BE2C (cell line): ENCODE results near the gene AGPAT3.

Experiments
- DNase-seq: peaks from one replicate; pipeline ENCODE4 v3.0.0-alpha.2; 2020
- H3K27me3 ChIP-seq: fragments of 250-450 bp; sonication (Bioruptor Pico); 2 replicates; pipeline ENCODE4 v1.5.1; 2020; ENCODE audit warnings: mild to moderate bottlenecking
- H3K36me3 ChIP-seq: fragments of 250-450 bp; sonication (Bioruptor Pico); 2 replicates; pipeline ENCODE4 v1.5.1; 2020; ENCODE audit warnings: mild to moderate bottlenecking
- H3K4me1 ChIP-seq: fragments of 250-450 bp; sonication (Bioruptor Pico); 2 replicates; pipeline ENCODE4 v1.5.1; 2020
- H3K4me3 ChIP-seq: 2 replicates; pipeline ENCODE4 v1.5.1; 2011; ENCODE audit warnings: low read depth, low read length
- H3K9me3 ChIP-seq: fragments of 250-450 bp; sonication (Bioruptor Pico); 2 replicates; pipeline ENCODE4 v1.5.1; 2020
- CTCF ChIP-seq: IDR thresholded peaks from 2 replicates; pipeline ENCODE4 v1.5.1; 2012; ENCODE audit warnings: mild to moderate bottlenecking, low read depth, low read length

Gene AGPAT3

GRCh38 chr21:43925609-43926008, 60.6 kb downstream of the AGPAT3 start:
- Histone ChIP-seq H3K4me3 (no peak overlapping the region), H3K9me3 (no peaks in the 10 kb centered on the region), H3K36me3 (no peaks in the 10 kb centered on the region), H3K4me1 (peaks cover 8% of the 10 kb centered on the region), H3K27me3 (no peaks in the 10 kb centered on the region)
- TF ChIP-seq CTCF, result no peak
- DNase-seq, result no peak

- no peak overlapping the region for H3K4me3 ChIP-seq
- H3K9me3 ChIP-seq, result no peaks in the 10 kb centered on the region
- DNase-seq, result no peak
- H3K36me3 ChIP-seq, result no peaks in the 10 kb centered on the region
- TF ChIP-seq CTCF, result no peak
- H3K4me1 ChIP-seq, result peaks cover 8% of the 10 kb centered on the region
- no peaks in the 10 kb centered on the region for H3K27me3 ChIP-seq
Observed at GRCh38 chr21:43926196-43926595, 61.2 kb downstream of the AGPAT3 start.

- DNase-seq, result no peak
- Histone ChIP-seq H3K36me3 (no peaks in the 10 kb centered on the region), H3K9me3 (no peaks in the 10 kb centered on the region), H3K4me3 (no peak overlapping the region), H3K4me1 (peaks cover 2% of the 10 kb centered on the region; the same call in 1 of the 2 replicates), H3K27me3 (no peaks in the 10 kb centered on the region)
- no peak for TF ChIP-seq CTCF
Observed at GRCh38 chr21:43927591-43928221, 62.7 kb downstream of the AGPAT3 start.

GRCh38 chr21:43928222-43929125, 63.5 kb downstream of the AGPAT3 start:
- no peak for DNase-seq
- Histone ChIP-seq H3K27me3 (no peaks in the 10 kb centered on the region), H3K4me1 (no peaks in the 10 kb centered on the region), H3K9me3 (no peaks in the 10 kb centered on the region), H3K4me3 (no peak overlapping the region), H3K36me3 (no peaks in the 10 kb centered on the region)
- no peak for TF ChIP-seq CTCF

GRCh38 chr21:43929217-43929971, 64.4 kb downstream of the AGPAT3 start:
- no peak overlapping the region for H3K4me3 ChIP-seq
- H3K36me3 ChIP-seq, result no peaks in the 10 kb centered on the region
- no peaks in the 10 kb centered on the region for H3K27me3 ChIP-seq
- no peaks in the 10 kb centered on the region for H3K4me1 ChIP-seq
- H3K9me3 ChIP-seq, result no peaks in the 10 kb centered on the region
- no peak for TF ChIP-seq CTCF
- DNase-seq, result no peak
